ENCODE measurements around the gene SYF2. TPM values are rescaled to one million over a fixed set of nuclear protein-coding genes. Genes with fewer than 3 reads are reported as not detected.

Gene SYF2
- total and polyA plus RNA-seq, 5 experiments from 2014 or later: 69.1 to 87.6 (median 78.6) TPM

Other genes starting within 250 kb of the SYF2 start
- gene RSRP1, start 15.0 kb upstream of the SYF2 start, total RNA-seq: 100 to 1,000 TPM; 401 TPM
- 10 to 100 TPM; 29.8 to 40.5 (median 33.2) TPM for gene RSRP1, start 15.0 kb upstream of the SYF2 start, polyA plus RNA-seq
- gene RHD, start 40.0 kb upstream of the SYF2 start, total RNA-seq: not detected
- gene RHD, start 40.0 kb upstream of the SYF2 start, polyA plus RNA-seq: under 1 TPM in 2 of 3 donors, not detected in 1; 0.11 to 0.12 TPM
- gene TMEM50A, start 105.8 kb upstream of the SYF2 start, total RNA-seq: 100 to 1,000 TPM in 1 of 2 experiments, 10 to 100 TPM in 1; 89.0 to 101 TPM
- gene TMEM50A, start 105.8 kb upstream of the SYF2 start, polyA plus RNA-seq: 100 to 1,000 TPM; 130 to 201 (median 146) TPM
- gene RHCE, start 188.3 kb upstream of the SYF2 start, total RNA-seq: under 1 TPM; 0.44 to 0.60 TPM
- gene RHCE, start 188.3 kb upstream of the SYF2 start, polyA plus RNA-seq: 1 to 10 TPM in 1 of 3 donors, under 1 TPM in 2; 0.30 to 1.1 (median 0.81) TPM
- gene MACO1, start 198.4 kb upstream of the SYF2 start, total RNA-seq: 10 to 100 TPM; 26.9 to 28.0 TPM
- gene MACO1, start 198.4 kb upstream of the SYF2 start, polyA plus RNA-seq: 1 to 10 TPM; 7.6 to 8.8 (median 7.6) TPM